HG03439 (cell line): ENCODE data around the gene RPS6KC1.
"Not testable (repeated sequence)": the region's sequence is repeated elsewhere in the genome, so short reads cannot be mapped to it uniquely, and the experiment has no call there.

Experiments
- ATAC-seq: cut with Tn5 transposase; IDR thresholded peaks from one replicate; pipeline ENCODE4 v1.9.1; 2021; ENCODE audit warnings: mild to moderate bottlenecking, moderate library complexity; ENCODE audit not compliant: unreplicated experiment

Gene RPS6KC1

DNA sequence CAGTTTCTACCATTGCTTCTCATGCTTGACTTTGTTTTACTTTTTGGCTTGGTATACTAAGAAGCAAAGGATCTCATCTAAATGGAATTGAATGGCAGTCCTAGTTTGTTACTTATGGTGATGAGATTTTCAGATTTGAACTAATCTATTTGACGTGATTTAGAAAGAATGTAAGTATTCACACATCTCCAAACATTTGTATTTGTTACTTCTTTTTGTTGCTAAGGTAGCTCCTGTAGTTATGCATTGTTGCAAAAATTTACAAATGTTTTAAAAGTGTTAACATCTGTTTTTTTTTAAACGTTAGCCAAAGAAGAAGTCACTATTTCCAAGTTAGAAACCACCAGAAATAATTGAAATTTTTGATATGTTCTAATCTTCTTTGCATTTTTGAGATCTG lies 222.5 kb downstream of the RPS6KC1 start:
- ATAC-seq: no peak

DNA sequence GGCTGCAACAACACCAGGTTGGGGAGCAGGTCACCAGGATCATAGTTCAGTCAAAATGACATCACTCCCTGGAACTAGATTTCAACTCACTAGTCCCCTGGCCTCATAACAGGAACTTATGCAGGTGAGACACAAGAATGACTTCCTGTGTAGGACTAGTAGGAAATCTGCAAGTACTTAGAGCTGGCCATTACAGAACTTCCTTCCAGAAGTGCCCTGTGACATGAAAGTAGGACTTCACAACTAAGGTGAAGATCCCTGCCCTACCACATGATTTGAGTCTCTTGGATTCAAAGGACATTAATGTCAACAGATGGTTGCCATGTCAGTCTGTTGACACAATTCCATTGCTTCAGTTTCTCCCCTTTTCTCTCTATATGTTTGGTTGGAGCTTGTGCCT lies 223.1 kb downstream of the RPS6KC1 start:
- no peak for ATAC-seq

DNA sequence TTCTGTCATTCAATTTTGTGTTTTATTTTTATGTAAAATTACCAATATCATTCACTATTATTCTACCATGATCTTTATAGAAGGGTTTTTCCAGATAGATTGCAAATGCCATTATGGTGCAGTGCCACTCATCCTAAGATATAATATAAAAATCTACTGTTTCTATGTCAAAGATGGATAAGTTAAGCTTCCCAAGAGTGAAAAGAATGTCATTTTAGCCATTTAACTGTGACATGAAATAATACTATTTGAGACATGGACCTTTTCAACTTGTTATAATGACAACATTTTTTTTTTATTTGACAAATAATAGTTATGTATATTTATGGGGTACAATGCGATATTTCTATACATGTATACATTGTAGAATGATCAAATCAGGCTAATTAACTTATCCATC lies 224.3 kb downstream of the RPS6KC1 start:
- no peak for ATAC-seq

DNA sequence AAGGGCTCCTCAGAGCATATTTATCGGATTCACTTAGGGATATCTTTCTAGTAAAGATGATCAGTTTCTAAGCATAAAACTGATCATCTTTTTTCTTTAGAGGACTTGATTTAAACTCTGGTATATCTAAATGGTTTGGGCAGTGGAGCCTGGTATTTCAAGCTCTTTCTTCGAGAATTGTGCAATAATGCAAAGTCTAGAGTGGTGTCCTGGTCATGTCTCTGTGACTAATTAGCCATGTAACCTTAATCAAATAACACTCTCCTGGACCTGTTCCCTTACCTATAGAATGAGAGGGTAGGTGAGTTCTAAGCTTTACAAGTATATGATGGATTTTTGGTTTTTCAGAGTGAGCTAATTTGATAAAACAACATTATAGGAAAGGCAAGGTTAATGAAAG lies 225.2 kb downstream of the RPS6KC1 start:
- no peak for ATAC-seq

DNA sequence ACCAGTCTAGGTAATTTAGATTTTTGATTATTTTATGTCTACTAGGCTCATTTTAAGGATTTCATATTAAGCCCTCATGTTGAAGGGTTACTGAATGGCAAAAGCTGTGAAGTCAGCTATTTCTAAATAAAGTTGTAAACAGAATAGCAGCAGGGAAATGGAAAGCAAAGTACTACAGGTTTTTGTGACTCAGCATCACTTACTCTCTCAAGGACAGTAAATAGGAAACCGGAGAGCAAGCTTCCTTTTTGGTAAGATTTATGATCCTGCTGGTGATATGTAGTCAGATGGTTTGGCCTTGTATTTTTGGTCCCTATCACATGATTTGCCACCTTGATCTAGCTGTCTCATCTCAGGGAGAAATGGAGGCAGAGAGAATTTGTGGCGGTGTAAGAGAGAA lies 226.0 kb downstream of the RPS6KC1 start:
- ATAC-seq: no peak

DNA sequence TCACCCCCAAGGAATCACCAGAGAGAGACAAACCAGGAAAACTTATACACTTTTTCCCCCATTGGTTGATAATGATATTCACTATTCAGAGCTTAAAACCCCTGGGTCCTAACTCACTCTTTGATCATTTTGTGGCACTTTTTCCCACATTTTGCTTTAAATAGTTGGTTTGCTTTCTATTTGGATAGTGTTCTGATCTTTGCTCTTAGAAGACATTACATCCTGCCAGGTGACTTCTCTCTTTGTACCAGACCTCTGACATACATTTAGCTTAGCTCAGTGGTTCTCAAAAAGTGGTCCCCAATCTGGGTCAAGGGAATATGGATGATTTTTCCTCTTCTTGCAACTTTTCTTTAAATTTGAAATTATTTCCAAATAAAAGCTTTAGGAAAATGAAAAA lies 228.4 kb downstream of the RPS6KC1 start:
- ATAC-seq: no peak

DNA sequence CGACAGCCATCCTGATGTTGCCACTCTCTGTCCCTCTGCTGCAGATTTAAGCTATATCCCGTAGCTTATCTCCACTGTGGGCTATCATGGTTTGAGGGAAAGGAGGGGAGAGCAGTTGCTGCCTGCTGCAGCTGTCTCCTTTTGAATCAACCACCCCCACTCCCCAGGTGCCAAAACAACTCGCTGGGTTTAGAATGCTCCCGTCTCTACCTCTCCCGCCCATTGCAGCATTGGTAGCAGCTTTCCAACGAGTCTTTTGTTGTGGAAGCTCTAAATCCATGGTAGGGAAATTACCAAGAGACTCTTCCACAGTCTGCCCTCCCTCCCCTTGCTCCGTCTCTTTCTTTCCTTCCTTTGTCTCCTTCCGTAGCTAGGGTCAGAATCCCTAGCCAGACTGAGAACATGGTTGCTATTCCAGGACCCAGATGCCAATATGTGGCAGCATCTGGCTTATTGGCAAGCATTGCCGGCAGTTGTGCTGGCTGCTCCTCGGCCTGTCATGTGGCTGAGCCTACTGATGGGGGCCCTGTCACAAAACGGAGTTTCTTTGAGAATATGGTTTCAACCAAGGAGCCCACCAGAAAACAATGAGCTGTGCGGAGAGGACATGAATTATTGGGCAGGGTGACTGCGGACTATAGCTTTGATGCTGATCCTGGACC lies 230.7 kb downstream of the RPS6KC1 start:
- ATAC-seq: no peak

DNA sequence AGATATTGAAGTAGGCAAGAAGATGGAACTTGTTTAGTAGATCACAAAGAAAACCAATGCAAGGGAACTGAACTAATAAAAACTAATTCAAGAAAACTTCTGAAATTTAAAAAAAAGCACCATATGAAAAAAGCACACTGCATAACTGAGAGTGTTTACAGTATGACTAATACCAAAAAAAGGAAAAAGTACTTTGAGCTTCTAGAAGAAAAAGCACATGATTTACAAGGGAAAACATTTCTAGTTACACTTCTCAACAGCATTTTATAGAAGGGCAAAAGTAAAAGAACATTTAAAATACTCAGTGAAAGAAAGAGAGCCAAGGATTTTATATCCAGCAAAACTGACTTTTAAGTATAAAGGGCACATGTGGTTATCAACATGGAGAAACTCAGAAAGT lies 233.6 kb downstream of the RPS6KC1 start:
- no peak for ATAC-seq

DNA sequence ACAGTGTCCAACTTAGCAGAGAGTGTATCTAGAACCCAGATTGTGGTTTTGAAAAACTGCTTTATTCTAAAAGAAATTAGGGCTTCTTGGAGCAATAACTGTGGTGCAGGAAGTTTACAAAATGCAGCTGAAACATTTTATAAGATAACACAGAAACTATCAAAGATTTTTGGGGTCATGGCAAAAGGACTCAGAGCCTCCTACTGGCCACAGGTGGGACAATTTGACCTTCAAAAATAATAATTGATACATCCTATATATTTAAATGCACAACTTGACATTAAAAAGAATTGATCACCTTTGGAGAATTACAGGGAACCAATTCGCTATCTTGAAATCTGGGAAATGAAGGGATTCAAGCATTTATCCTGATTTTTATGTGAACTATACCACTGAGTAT lies 235.2 kb downstream of the RPS6KC1 start:
- no peak for ATAC-seq

DNA sequence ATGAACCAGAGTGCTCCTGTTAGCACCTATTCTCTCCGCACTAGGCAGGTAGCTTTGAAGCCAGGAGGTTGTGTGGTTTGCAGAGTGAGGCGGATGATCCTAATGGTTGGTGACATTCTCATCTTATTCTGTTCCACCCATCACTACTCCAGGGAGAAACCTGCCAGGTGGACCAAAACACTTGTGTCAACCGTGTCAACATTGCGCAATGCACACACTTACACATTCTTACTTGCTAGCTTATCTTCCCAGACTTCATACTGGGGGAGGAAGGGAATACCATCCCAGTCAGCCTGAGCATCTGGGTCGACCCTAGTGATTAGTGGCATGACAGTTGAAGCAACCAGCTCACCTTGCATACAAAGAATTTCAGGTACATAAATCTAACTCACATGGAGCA lies 236.9 kb downstream of the RPS6KC1 start:
- ATAC-seq: no peak

DNA sequence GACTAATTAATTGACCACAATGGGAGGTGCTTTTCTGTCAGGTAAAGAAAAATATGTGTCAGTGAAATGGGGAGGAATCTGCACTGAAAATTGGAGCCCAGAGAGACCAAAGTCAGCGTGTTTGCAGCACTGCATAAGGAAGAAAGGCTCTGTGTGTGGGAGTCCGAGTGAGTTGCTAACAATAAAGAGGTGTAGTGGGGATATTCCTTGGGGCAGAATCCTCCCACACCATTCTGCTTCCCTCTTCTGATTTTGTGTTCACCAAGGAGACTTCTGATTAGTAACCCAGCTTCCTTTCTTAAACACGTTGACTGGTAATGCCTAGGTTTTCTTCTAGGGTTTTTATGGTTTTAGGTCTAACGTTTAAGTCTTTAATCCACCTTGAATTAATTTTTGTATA lies 240.5 kb downstream of the RPS6KC1 start:
- no peak for ATAC-seq

DNA sequence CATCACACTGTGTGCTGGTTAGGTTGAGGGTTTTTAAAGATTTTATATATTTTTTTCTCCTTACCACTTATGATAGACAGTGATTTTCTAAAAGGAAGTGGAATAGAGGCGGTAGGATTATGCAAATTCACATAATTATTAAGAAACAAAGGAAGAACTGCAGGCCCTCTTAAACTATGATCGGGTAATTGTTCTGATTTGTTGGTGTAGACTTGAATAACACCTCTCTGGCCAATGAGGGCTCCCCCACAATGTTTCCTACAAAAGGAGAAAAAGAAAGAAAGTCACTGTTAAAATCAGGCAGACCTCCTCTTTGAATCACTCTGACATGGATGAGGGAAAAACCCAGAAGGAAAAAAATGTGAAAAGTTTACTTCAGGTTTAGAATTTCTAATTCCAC lies 241.6 kb downstream of the RPS6KC1 start:
- no peak for ATAC-seq

DNA sequence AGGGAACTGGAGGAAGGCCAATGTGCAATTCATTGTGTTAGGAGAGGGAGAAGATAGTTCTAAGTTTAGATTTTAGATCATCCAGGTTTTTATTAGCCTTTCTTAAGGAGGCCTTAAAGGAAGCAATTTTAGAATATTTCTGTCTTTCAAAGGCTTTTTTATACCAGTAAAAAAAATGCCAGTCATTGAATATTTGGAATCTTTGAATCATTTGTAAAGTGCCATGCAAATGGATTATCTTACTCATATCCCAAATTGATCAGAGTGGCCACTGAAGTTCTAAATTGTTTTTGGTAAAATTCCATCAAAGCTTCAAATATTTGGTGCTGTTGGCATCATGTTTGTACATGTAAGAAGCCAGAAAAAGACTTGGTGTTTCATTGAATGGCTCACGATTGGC lies 244.8 kb downstream of the RPS6KC1 start:
- no peak for ATAC-seq

DNA sequence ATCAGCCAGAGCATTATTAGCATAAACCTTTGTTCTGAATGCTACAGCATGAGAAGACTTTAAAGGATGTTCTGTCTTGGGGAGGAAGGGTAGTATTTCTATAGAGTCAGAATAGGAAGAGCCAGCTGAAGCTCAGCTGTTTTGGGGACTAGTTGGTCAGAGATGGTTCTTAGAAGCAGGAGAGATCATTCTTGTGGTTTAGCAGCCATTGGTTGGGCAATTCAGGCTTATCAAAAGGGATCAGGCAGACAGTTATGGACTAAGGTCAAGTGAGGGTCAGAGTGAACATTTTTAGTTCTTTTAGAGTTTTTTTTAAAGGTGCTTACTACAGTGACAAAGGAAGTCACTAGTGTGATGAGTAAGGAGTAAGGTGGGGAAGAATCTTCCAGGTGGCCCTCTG lies 245.5 kb downstream of the RPS6KC1 start:
- no peak for ATAC-seq

DNA sequence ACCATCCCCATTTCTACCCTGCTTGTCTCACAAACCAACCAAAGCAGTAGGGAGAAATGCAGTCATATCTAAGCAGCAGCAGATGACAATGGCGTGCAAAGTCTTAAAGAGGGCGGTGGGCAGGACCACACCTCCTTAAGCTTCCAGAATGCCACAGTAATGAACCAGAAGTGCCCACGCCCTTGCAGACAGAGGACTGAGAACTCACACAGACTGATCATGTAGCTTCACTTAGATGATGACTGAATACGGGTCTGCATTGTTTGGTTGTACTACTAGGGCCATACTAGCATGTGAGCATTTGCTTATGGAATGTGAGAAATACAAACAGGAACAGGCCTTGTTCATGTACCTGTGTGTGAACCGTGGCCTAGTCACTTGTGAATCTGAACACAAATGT lies 246.0 kb downstream of the RPS6KC1 start:
- no peak for ATAC-seq

DNA sequence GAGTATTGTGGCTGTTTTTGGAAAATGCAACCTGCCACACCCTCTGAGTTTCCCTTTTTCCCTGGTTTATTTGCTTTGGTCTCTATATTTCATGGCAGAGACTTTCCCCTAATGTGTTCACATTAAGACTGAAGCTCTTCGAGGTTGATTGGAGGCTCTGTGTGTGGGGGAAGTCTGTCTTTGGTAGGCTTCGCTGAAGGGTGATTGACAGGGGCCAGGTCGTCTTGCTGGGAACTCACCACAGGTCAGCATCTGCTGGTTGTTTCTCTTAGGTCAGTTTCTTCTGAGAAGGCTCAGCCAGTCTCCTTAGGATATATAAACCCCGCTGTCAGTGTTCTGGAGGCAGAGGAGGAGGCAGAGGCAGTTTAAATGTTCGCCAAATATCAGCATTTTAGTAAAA lies 249.4 kb downstream of the RPS6KC1 start:
- ATAC-seq: no peak

DNA sequence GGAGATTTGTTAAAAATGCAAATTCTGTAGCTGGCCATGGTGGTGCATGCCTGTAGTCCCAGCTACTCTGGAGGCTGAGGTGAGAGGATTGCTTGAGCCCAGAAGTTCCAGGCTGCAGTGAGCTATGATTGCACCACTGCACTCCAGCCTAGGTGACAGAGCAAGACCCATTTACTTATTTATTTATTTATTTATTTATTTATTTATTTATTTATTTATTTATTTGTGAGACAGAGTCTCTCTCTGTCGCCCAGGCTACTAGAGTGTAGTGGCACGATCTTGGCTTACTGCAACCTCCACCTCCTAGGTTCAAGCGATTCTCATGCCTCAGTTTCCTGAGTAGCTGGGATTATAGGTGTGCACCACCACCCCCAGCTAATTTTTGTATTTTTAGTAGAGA lies 250.5 kb downstream of the RPS6KC1 start:
- not testable (repeated sequence) for ATAC-seq

DNA sequence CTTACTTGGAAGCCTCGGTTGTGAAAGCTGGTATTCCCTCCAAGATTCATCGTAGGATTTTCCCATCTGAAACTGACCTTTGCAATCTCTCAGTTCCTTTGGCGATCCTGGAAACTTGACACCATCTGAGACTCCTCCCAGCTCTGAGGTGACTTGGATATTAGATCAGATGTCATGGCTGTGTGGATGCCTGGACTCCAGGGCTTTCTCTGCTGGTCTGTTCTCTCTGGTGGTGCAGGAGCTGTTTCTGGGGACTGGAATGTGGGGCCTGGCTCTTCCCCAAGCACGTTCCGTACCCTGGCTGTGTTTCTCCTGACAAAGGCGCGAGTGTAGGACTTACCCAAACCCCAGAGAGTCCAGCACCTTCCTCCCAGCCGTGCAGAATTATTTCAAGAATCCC lies 252.2 kb downstream of the RPS6KC1 start:
- ATAC-seq: no peak

DNA sequence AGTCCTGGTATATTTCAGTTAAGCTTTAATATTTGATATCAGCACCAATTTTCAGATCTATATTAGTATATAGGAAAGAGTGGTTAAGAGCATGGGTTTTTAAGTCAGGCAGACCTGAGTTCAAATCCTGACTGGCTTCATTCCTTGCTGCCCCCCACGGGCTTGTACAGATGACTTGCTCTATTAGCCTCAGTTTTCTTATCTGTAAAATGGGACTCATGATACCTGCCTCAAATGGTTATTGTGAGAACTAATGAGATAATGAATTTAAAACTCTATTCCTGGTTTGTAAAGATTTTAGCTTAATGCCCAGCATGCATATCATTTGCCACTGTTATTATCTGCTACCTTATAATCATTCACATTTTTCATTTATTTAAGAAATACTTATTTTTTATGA lies 264.5 kb downstream of the RPS6KC1 start:
- ATAC-seq: no peak

DNA sequence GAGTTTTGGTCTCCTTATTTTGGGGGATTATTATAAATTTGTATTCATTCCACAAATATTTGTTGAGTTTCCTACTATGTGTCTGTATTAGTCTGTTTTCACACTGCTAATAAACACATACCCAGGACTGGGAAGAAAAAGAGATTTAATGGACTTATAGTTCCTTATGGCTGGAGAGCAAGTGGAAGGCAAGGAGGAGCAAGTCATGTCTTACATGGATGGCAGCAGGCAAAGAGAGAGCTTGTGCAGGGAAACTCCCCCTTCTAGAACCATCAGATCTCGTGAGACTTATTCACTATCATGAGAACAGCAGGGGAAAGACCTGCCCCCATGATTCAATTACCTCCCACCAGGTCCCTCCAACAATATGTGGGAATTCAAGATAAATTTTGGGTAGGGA lies 267.4 kb downstream of the RPS6KC1 start:
- ATAC-seq: not testable (repeated sequence)

DNA sequence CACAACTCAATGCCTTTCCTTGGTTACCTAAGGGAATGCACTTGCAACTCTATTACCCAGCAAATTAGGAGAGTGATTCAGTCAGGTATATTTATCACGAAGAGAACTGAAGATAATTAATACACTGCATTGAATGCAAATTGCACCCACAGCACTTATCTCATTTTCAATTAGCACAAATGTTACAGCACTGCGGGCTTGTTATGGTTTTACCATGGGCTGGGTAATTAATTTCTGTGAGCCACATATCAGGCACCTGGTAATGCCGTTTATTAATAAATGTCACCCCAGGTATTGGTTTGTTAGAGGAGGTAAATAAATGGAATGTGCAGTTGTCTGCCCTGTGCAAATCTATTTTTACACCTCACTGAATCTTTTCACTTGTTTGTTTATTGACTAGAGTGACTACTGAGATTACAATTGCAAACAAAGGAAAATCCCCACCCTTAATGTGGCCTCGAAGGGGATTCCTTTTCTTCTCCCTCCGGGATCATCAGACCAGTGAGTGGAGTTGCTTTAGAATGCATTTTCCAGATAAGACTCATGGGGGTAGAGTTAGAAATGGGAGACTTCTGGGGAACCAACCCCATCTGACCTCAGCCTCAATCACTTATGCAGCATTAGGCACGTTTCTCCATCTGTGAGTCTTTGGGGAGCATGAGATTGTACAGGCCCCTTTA lies 269.3 kb downstream of the RPS6KC1 start:
- no peak for ATAC-seq
